Loucy (cell line): ENCODE results near the gene PLA2G5.

ENCODE experiments used
- H2AFZ ChIP-seq: fragments of 200-600 bp; sonication (generic); 2 replicates; pipeline ENCODE4 v1.6.0; 2016; ENCODE audit warnings: antibody characterized with exemption, mild to moderate bottlenecking, low read length, moderate library complexity
- H3F3A ChIP-seq: fragments of 200-600 bp; 2 replicates; pipeline ENCODE4 v1.6.0; 2016; ENCODE audit warnings: antibody characterized with exemption, low read depth, mild to moderate bottlenecking
- H3K27me3 ChIP-seq: fragments of 200-600 bp; sonication (generic); 2 replicates; pipeline ENCODE4 v1.6.1; 2014; ENCODE audit warnings: low read length, mild to moderate bottlenecking; ENCODE audit not compliant: insufficient read depth, poor library complexity, severe bottlenecking
- H3K36me3 ChIP-seq: fragments of 200-600 bp; sonication (generic); 2 replicates; pipeline ENCODE4 v1.6.1; 2016; ENCODE audit warnings: low read length; ENCODE audit not compliant: insufficient read depth
- H3K4me1 ChIP-seq: fragments of 200-600 bp; sonication (generic); 2 replicates; pipeline ENCODE4 v1.5.1; 2014; ENCODE audit warnings: low read length, mild to moderate bottlenecking; ENCODE audit not compliant: insufficient read depth, poor library complexity, severe bottlenecking
- H3K4me2 ChIP-seq: fragments of 200-600 bp; sonication (generic); 2 replicates; pipeline ENCODE4 v1.6.0; 2014; ENCODE audit warnings: antibody characterized with exemption, low read length, low read depth, mild to moderate bottlenecking; ENCODE audit not compliant: poor library complexity, severe bottlenecking
- H3K4me3 ChIP-seq: fragments of 200-600 bp; sonication (generic); 2 replicates; pipeline ENCODE4 v1.5.1; 2014; ENCODE audit warnings: low read length, mild to moderate bottlenecking, mixed read lengths; ENCODE audit not compliant: poor library complexity, severe bottlenecking
- H3K79me2 ChIP-seq: fragments of 200-600 bp; sonication (generic); 2 replicates; pipeline ENCODE4 v1.6.1; 2014; ENCODE audit warnings: low read length; ENCODE audit not compliant: insufficient read depth
- H3K9ac ChIP-seq: fragments of 200-600 bp; sonication (generic); 2 replicates; pipeline ENCODE4 v1.6.0; 2014; ENCODE audit warnings: mild to moderate bottlenecking, low read depth, low read length, moderate library complexity; ENCODE audit not compliant: poor library complexity, severe bottlenecking
- H3K9me2 ChIP-seq: fragments of 200-600 bp; sonication (generic); replicated peaks from 2 replicates; pipeline ENCODE4 v1.6.1; 2016; ENCODE audit warnings: low read depth, low read length, mixed read lengths
- H3K9me3 ChIP-seq: fragments of 200-600 bp; sonication (generic); 2 replicates; pipeline ENCODE4 v1.6.1; 2014; ENCODE audit warnings: mild to moderate bottlenecking, antibody characterized with exemption, low read length, low read depth; ENCODE audit not compliant: insufficient read depth
- H4K20me1 ChIP-seq: fragments of 200-600 bp; sonication (generic); 2 replicates; pipeline ENCODE4 v1.6.0; 2014; ENCODE audit warnings: antibody characterized with exemption, low read length, mild to moderate bottlenecking; ENCODE audit not compliant: insufficient read depth, poor library complexity, severe bottlenecking
- EZH2phosphoT487 ChIP-seq: fragments of 200-600 bp; IDR thresholded peaks from 2 replicates; pipeline ENCODE4 v1.6.1; 2018; ENCODE audit warnings: antibody characterized with exemption, mild to moderate bottlenecking, moderate library complexity, borderline replicate concordance
- TF ChIP-seq, protein P1 (sequence below): fragments of 200-600 bp; sonication (generic); conservative IDR thresholded peaks from 2 replicates; pipeline ENCODE4 v1.5.1; 2014; ENCODE audit warnings: mild to moderate bottlenecking, antibody characterized with exemption, low read length

The PLA2G5 gene

GRCh38 chr1:20073256-20073655 lies 3.3 kb downstream of the PLA2G5 start:
- Histone ChIP-seq H3K27me3 (no peaks in the 10 kb centered on the region), H3K79me2 (no peaks in the 10 kb centered on the region)

DNA sequence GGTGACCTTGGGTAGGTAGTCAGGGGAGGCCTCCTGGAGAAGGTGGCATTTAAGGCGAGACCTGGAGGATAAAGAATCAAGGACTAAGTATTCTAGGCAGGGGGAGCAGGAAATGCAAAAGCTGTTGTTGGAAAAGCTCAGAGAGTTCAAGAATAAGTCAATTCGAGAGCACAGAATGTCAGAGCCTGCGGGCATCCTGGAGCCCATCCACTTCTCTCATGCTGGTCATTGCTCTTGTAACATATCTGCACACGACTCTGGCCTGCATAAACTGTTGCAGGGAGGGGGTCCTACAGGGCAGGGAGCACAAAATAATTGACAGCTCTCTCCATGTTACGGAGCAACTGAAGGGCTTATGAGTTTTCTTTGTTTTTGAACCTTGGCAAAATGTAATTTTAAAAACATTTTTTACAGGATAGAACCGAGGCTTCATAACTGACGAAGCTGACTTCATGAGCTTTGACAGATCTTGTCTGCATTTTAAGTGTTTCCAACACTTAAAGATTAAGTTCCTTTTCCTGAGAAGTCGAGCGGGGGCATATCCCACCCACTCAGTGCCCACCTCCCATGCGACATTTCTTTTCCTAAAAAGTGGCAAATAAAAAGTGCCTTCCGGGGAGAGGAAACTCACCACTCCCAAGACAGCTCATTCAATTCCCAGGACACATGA lies 4.2 kb downstream of the PLA2G5 start:
- Histone ChIP-seq H3K36me3 (no peaks in the 10 kb centered on the region), H3K9me2 (no peaks in the 10 kb centered on the region), H3K4me3 (no peak overlapping the region), H4K20me1 (no peaks in the 10 kb centered on the region), H3F3A (no peaks in the 10 kb centered on the region), H3K4me2 (no peak overlapping the region), H3K4me1 (no peaks in the 10 kb centered on the region), H3K27me3 (no peaks in the 10 kb centered on the region), H3K79me2 (no peaks in the 10 kb centered on the region), H3K9me3 (no peaks in the 10 kb centered on the region), H2AFZ (no peak overlapping the region), H3K9ac (no peak overlapping the region)
- no peak for TF ChIP-seq EZH2phosphoT487
- TF ChIP-seq, protein P1, sequence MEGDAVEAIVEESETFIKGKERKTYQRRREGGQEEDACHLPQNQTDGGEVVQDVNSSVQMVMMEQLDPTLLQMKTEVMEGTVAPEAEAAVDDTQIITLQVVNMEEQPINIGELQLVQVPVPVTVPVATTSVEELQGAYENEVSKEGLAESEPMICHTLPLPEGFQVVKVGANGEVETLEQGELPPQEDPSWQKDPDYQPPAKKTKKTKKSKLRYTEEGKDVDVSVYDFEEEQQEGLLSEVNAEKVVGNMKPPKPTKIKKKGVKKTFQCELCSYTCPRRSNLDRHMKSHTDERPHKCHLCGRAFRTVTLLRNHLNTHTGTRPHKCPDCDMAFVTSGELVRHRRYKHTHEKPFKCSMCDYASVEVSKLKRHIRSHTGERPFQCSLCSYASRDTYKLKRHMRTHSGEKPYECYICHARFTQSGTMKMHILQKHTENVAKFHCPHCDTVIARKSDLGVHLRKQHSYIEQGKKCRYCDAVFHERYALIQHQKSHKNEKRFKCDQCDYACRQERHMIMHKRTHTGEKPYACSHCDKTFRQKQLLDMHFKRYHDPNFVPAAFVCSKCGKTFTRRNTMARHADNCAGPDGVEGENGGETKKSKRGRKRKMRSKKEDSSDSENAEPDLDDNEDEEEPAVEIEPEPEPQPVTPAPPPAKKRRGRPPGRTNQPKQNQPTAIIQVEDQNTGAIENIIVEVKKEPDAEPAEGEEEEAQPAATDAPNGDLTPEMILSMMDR = no peak

More at GRCh38 chr1:20073256-20073655, 3.3 kb downstream of the PLA2G5 start:
- no peak for TF ChIP-seq EZH2phosphoT487
- TF ChIP-seq, protein P1 = no peak
- Histone ChIP-seq H2AFZ (no peak overlapping the region), H3K36me3 (no peaks in the 10 kb centered on the region), H3K9me2 (no peaks in the 10 kb centered on the region), H3K9ac (no peak overlapping the region), H3K9me3 (no peaks in the 10 kb centered on the region), H3F3A (no peaks in the 10 kb centered on the region), H3K4me3 (no peak overlapping the region), H4K20me1 (no peaks in the 10 kb centered on the region), H3K4me1 (no peaks in the 10 kb centered on the region), H3K4me2 (no peak overlapping the region)

GRCh38 chr1:20074725-20075171 lies 4.8 kb downstream of the PLA2G5 start:
- no peaks in the 10 kb centered on the region for H3K4me1 ChIP-seq
- H3K9me2 ChIP-seq = no peaks in the 10 kb centered on the region
- no peak overlapping the region for H3K4me2 ChIP-seq
- no peaks in the 10 kb centered on the region for H3K27me3 ChIP-seq
- H3K36me3 ChIP-seq = no peaks in the 10 kb centered on the region
- no peaks in the 10 kb centered on the region for H3F3A ChIP-seq
- no peaks in the 10 kb centered on the region for H3K79me2 ChIP-seq
- no peaks in the 10 kb centered on the region for H4K20me1 ChIP-seq
- H3K9me3 ChIP-seq = no peaks in the 10 kb centered on the region
- H2AFZ ChIP-seq = no peak overlapping the region
- no peak overlapping the region for H3K9ac ChIP-seq
- H3K4me3 ChIP-seq = no peak overlapping the region
- TF ChIP-seq, protein P1 = no peak
- TF ChIP-seq EZH2phosphoT487 = no peak
